ENCODE data around the gene NOC2L.
"Not testable (repeated sequence)": the region's sequence is repeated elsewhere in the genome, so short reads cannot be mapped to it uniquely, and the experiment has no call there.

Gene NOC2L

GRCh38 chr1:993379-993995, 34.4 kb upstream of the NOC2L start:
- no peak for DNase-seq (ENCODE audit: low read depth in 2 of 2)

- no peak for DNase-seq (ENCODE audit: low read depth in 2 of 2)
These were observed 33.3 kb upstream of the NOC2L start for GRCh38 chr1:992362-992761.

- no peak for DNase-seq (ENCODE audit: low read depth in 2 of 2)
These were observed 32.8 kb upstream of the NOC2L start for GRCh38 chr1:991895-992294.

- not testable (repeated sequence) for DNase-seq (ENCODE audit: low read depth in 2 of 2)
These were observed 32.2 kb upstream of the NOC2L start for GRCh38 chr1:991275-991674.

GRCh38 chr1:988061-988460, 29.0 kb upstream of the NOC2L start:
- not testable (repeated sequence) for DNase-seq (ENCODE audit: low read depth in 2 of 2)

GRCh38 chr1:985126-985525, 26.1 kb upstream of the NOC2L start:
- DNase-seq (ENCODE audit: low read depth in 2 of 2): no peak

- no peak for DNase-seq (ENCODE audit: low read depth in 2 of 2)
These were observed 25.4 kb upstream of the NOC2L start for GRCh38 chr1:984476-984814.

- peak; percentile 45 to 55 for DNase-seq (ENCODE audit: low read depth in 2 of 2)
These were observed 24.9 kb upstream of the NOC2L start for GRCh38 chr1:983798-984475.

- no peak for DNase-seq (ENCODE audit: low read depth in 2 of 2)
These were observed 23.8 kb upstream of the NOC2L start for GRCh38 chr1:982765-983436.

GRCh38 chr1:981955-982558, 23.0 kb upstream of the NOC2L start, which contains the start of gene PERM1:
TSS of gene PERM1 (minus strand) at chr1:982093. CDS start at chr1:981029, 1,064 bp downstream.
- DNase-seq (ENCODE audit: low read depth in 2 of 2): no peak

- no peak for DNase-seq (ENCODE audit: low read depth in 2 of 2)
These were observed 22.5 kb upstream of the NOC2L start for GRCh38 chr1:981491-981954.

- DNase-seq (ENCODE audit: low read depth in 2 of 2): no peak
These were observed 21.7 kb upstream of the NOC2L start for GRCh38 chr1:980602-981395.

GRCh38 chr1:980137-980571, 21.1 kb upstream of the NOC2L start:
- DNase-seq (ENCODE audit: low read depth in 2 of 2): no peak

GRCh38 chr1:979744-980072, 20.7 kb upstream of the NOC2L start:
- DNase-seq (ENCODE audit: low read depth in 2 of 2): no peak

- no peak for DNase-seq (ENCODE audit: low read depth in 2 of 2)
These were observed 20.0 kb upstream of the NOC2L start for GRCh38 chr1:978835-979743.

- DNase-seq (ENCODE audit: low read depth in 2 of 2): no peak
These were observed 19.2 kb upstream of the NOC2L start for GRCh38 chr1:978069-978834.

- not testable (repeated sequence) for DNase-seq (ENCODE audit: low read depth in 2 of 2)
These were observed 17.7 kb upstream of the NOC2L start for GRCh38 chr1:976791-977190.

GRCh38 chr1:975896-976683, 17.0 kb upstream of the NOC2L start:
- DNase-seq (ENCODE audit: low read depth in 2 of 2): peak in 1 of 2 donors; percentile 62

GRCh38 chr1:975365-975764, 16.3 kb upstream of the NOC2L start:
- no peak for DNase-seq (ENCODE audit: low read depth in 2 of 2)
